ENCODE results near the gene CACNA2D3.

DNA sequence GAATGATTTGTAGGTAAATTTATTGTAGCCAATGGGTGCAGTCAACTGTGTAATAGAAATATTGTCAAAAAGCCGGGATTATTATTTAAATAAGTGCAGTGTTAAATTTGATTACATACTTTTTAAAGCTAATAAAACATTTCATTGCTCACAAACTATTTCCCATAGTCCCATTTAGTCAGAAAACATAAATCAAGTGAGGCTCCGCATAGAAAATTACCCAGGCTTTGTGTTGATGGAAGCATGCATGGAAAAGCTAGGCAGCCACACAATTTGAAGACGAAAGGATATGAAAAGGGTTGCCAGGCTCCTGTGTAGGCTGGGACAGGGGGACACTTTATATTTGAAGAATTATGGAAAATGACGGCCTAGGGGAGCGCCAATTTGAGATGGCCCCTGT, 723.2 kb downstream of the CACNA2D3 start:
- TF ChIP-seq POLR2AphosphoS5 (IDR thresholded peaks at IDR 0.05; ENCODE audit: low read depth, low read length), result no peak
- TF ChIP-seq, protein P1, sequence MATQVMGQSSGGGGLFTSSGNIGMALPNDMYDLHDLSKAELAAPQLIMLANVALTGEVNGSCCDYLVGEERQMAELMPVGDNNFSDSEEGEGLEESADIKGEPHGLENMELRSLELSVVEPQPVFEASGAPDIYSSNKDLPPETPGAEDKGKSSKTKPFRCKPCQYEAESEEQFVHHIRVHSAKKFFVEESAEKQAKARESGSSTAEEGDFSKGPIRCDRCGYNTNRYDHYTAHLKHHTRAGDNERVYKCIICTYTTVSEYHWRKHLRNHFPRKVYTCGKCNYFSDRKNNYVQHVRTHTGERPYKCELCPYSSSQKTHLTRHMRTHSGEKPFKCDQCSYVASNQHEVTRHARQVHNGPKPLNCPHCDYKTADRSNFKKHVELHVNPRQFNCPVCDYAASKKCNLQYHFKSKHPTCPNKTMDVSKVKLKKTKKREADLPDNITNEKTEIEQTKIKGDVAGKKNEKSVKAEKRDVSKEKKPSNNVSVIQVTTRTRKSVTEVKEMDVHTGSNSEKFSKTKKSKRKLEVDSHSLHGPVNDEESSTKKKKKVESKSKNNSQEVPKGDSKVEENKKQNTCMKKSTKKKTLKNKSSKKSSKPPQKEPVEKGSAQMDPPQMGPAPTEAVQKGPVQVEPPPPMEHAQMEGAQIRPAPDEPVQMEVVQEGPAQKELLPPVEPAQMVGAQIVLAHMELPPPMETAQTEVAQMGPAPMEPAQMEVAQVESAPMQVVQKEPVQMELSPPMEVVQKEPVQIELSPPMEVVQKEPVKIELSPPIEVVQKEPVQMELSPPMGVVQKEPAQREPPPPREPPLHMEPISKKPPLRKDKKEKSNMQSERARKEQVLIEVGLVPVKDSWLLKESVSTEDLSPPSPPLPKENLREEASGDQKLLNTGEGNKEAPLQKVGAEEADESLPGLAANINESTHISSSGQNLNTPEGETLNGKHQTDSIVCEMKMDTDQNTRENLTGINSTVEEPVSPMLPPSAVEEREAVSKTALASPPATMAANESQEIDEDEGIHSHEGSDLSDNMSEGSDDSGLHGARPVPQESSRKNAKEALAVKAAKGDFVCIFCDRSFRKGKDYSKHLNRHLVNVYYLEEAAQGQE (IDR thresholded peaks at IDR 0.05; ENCODE audit: insufficient read depth in 1 of 2, low read depth in 2 of 2, low read length in 2 of 2), result no peak
